Endodermal cell (in vitro differentiated cells): ENCODE measurements around the gene NOS1AP. TPM values are rescaled to one million over a fixed set of nuclear protein-coding genes. Genes with fewer than 3 reads are reported as not detected.

ENCODE experiments used
- DNase-seq: peaks from one replicate; pipeline ENCODE4 v3.0.0-alpha.2; 2017
- H3K27ac ChIP-seq: 2 replicates; pipeline ENCODE4 v1.5.1; 2013; ENCODE audit warnings: mild to moderate bottlenecking, low read depth, low read length, moderate library complexity
- H3K27me3 ChIP-seq: 2 replicates; pipeline ENCODE4 v1.6.1; 2013; ENCODE audit warnings: mild to moderate bottlenecking, low read length, moderate library complexity; ENCODE audit not compliant: insufficient read depth, control insufficient read depth, poor library complexity, severe bottlenecking
- H3K36me3 ChIP-seq: 2 replicates; pipeline ENCODE4 v1.7.0; 2013; ENCODE audit warnings: mild to moderate bottlenecking, low read length, moderate library complexity; ENCODE audit not compliant: control insufficient read depth, insufficient read depth
- H3K4me1 ChIP-seq: one replicate; pipeline ENCODE4 v1.7.0; 2013; ENCODE audit warnings: low read length; ENCODE audit not compliant: control insufficient read depth, insufficient read depth
- H3K4me3 ChIP-seq: 2 replicates; pipeline ENCODE4 v1.5.1; 2013; ENCODE audit warnings: mild to moderate bottlenecking, low read length, moderate library complexity
- H3K9ac ChIP-seq: 2 replicates; pipeline ENCODE4 v1.6.1; 2013; ENCODE audit warnings: mild to moderate bottlenecking, low read length, moderate library complexity; ENCODE audit not compliant: poor library complexity, severe bottlenecking; ENCODE audit errors: extremely low read depth
- H3K9me3 ChIP-seq: 2 replicates; pipeline ENCODE4 v1.6.1; 2013; ENCODE audit warnings: mild to moderate bottlenecking, low read length, moderate library complexity; ENCODE audit not compliant: control insufficient read depth
- H3K27ac Mint-ChIP-seq: 2 replicates; pipeline ENCODE4 v1.8.0; 2020; ENCODE audit warnings: mixed read lengths
- H3K27me3 Mint-ChIP-seq: 2 replicates; pipeline ENCODE4 v1.8.0; 2021; ENCODE audit warnings: mild to moderate bottlenecking, mixed read lengths; ENCODE audit not compliant: insufficient read depth
- H3K36me3 Mint-ChIP-seq: 2 replicates; pipeline ENCODE4 v1.8.0; 2020; ENCODE audit warnings: low read depth, mixed read lengths
- H3K4me1 Mint-ChIP-seq: 2 replicates; pipeline ENCODE4 v1.8.0; 2020; ENCODE audit warnings: mixed read lengths
- H3K4me3 Mint-ChIP-seq: 2 replicates; pipeline ENCODE4 v1.8.0; 2020; ENCODE audit warnings: mild to moderate bottlenecking, moderate library complexity, mixed read lengths
- H3K9me3 Mint-ChIP-seq: 2 replicates; pipeline ENCODE4 v1.8.0; 2020; ENCODE audit warnings: mild to moderate bottlenecking, mixed read lengths
- CTCF ChIP-seq: fragments of 200-600 bp; sonication (generic); conservative IDR thresholded peaks from 2 replicates; pipeline ENCODE4 v1.5.0; 2021; ENCODE audit warnings: antibody characterized with exemption, mild to moderate bottlenecking
- WGBS, 2 experiments: methylation state at CpG; one replicate each; pipeline versions ENCODE4 v1.1.5 to v1.1.7; 2013; ENCODE audit warnings: missing lambda C conversion rate in 2 of 2, mixed read lengths in 1 of 2; ENCODE audit not compliant: insufficient coverage in 1 of 2, insufficient read length in 1 of 2; 5-methylcytosine and 5-hydroxymethylcytosine counted together
- total RNA-seq, 2 donors: library from RNA; stranded (reverse); fragmentation: NEBNext Ultra II Directional in 1 of 2; extraction: Animal tissue kit (Norgen Biotek cat#: 25700) in 1 of 2; gene quantifications; 2 replicates in 1 of 2; 3 replicates in 1 of 2; pipeline ENCODE4 v1.2.1, GENCODE V29; 2021

Gene NOS1AP
- total RNA-seq, 2 donors from 2014 or later = 4.8 to 5.9 TPM

- Mint-ChIP-seq H3K4me3 (no peak overlapping the region), H3K4me1 (peaks cover 2% of the 10 kb centered on the region), H3K27ac (no peak overlapping the region), H3K27me3 (no peaks in the 10 kb centered on the region), H3K36me3 (no peaks in the 10 kb centered on the region), H3K9me3 (no peaks in the 10 kb centered on the region)
- no peak for DNase-seq
- Histone ChIP-seq H3K4me1 (no peaks in the 10 kb centered on the region), H3K36me3 (no peaks in the 10 kb centered on the region), H3K9ac (no peak overlapping the region), H3K27me3 (no peaks in the 10 kb centered on the region), H3K4me3 (no peak overlapping the region), H3K9me3 (no peaks in the 10 kb centered on the region), H3K27ac (no peak overlapping the region)
- 88 to 97% methylated on average over 1 to 3 of the region's 3 CpGs for WGBS, 2 experiments
- TF ChIP-seq CTCF = no peak
These were observed 214.9 kb downstream of the NOS1AP start for GRCh38 chr1:162284206-162284955.

- Histone ChIP-seq H3K9me3 (no peaks in the 10 kb centered on the region), H3K27me3 (no peaks in the 10 kb centered on the region), H3K9ac (no peak overlapping the region), H3K36me3 (no peaks in the 10 kb centered on the region), H3K4me1 (no peaks in the 10 kb centered on the region), H3K4me3 (no peak overlapping the region), H3K27ac (no peak overlapping the region)
- Mint-ChIP-seq H3K27me3 (no peaks in the 10 kb centered on the region), H3K4me3 (no peak overlapping the region), H3K36me3 (no peaks in the 10 kb centered on the region), H3K27ac (no peak overlapping the region), H3K9me3 (no peaks in the 10 kb centered on the region), H3K4me1 (peaks cover 2% of the 10 kb centered on the region)
- no peak for DNase-seq
- 89% methylated on average over 5 of the region's 5 CpGs for WGBS, 2 experiments
- no peak for TF ChIP-seq CTCF
These were observed 215.7 kb downstream of the NOS1AP start for GRCh38 chr1:162285149-162285561.

- Histone ChIP-seq H3K27ac (no peak overlapping the region), H3K9ac (no peak overlapping the region), H3K27me3 (no peaks in the 10 kb centered on the region), H3K4me3 (no peak overlapping the region), H3K4me1 (peaks cover 9% of the 10 kb centered on the region), H3K9me3 (no peaks in the 10 kb centered on the region), H3K36me3 (no peaks in the 10 kb centered on the region)
- peaks cover 22% of the 10 kb centered on the region for H3K4me1 Mint-ChIP-seq
- no peak for TF ChIP-seq CTCF
- no peak overlapping the region for H3K27ac Mint-ChIP-seq
- no peak overlapping the region for H3K4me3 Mint-ChIP-seq
- H3K36me3 Mint-ChIP-seq = no peaks in the 10 kb centered on the region
- 93 to 100% methylated on average over 1 of the region's 1 CpG for WGBS, 2 experiments
- no peaks in the 10 kb centered on the region for H3K9me3 Mint-ChIP-seq
- no peak for DNase-seq
- H3K27me3 Mint-ChIP-seq = peaks cover 5% of the 10 kb centered on the region
These were observed 221.5 kb downstream of the NOS1AP start for GRCh38 chr1:162291000-162291399.
